Small intestine (tissue), 7 donors: ENCODE data around the gene PGM2. TPM values are rescaled to one million over a fixed set of nuclear protein-coding genes. Genes with fewer than 3 reads are reported as not detected.
A peak's percentile ranks its signal among the peaks of the same experiment; 100 is the strongest.

ENCODE experiments used
- DNase-seq, 2 donors: peaks; one replicate each; pipeline versions ENCODE4 v3.0.0 to v3.0.0-alpha.2; 2013
- FAIRE-seq: peaks from 2 replicates; lab custom pipeline; 2012; peaks lifted over from hg19 to GRCh38; lab: Jason Lieb, UNC
- H3K27ac ChIP-seq, 3 donors: one replicate each; pipeline ENCODE4 v1.5.1; 2013; ENCODE audit warnings: low read length in 2 of 3, mild to moderate bottlenecking in 2 of 3, control low read depth in 1 of 3, inconsistent platforms in 1 of 3, low read depth in 1 of 3, moderate library complexity in 1 of 3
- H3K27me3 ChIP-seq, 3 donors: one replicate each; pipeline ENCODE4 v1.6.1; 2013; ENCODE audit warnings: low read length in 3 of 3, inconsistent platforms in 1 of 3; ENCODE audit not compliant: control insufficient read depth in 3 of 3, insufficient read depth in 3 of 3
- H3K36me3 ChIP-seq, 3 donors: one replicate each; pipeline ENCODE4 v1.6.1; 2013; ENCODE audit warnings: low read length in 3 of 3, inconsistent platforms in 1 of 3, low read depth in 1 of 3, mild to moderate bottlenecking in 1 of 3, moderate library complexity in 1 of 3; ENCODE audit not compliant: control insufficient read depth in 3 of 3, insufficient read depth in 2 of 3
- H3K4me1 ChIP-seq, 3 donors: one replicate each; pipeline ENCODE4 v1.6.1; 2013; ENCODE audit warnings: low read length in 2 of 3, inconsistent platforms in 1 of 3, low read depth in 1 of 3, mild to moderate bottlenecking in 1 of 3, moderate library complexity in 1 of 3; ENCODE audit not compliant: control insufficient read depth in 3 of 3, insufficient read depth in 2 of 3
- H3K4me3 ChIP-seq, 3 donors: one replicate each; pipeline ENCODE4 v1.5.1; 2013; ENCODE audit warnings: low read length in 3 of 3, control low read depth in 1 of 3, inconsistent platforms in 1 of 3, low read depth in 1 of 3, mild to moderate bottlenecking in 1 of 3, moderate library complexity in 1 of 3
- H3K9me3 ChIP-seq, 2 donors: one replicate each; pipeline ENCODE4 v1.6.1; 2013; ENCODE audit warnings: low read depth in 1 of 2, low read length in 1 of 2; ENCODE audit not compliant: control insufficient read depth in 2 of 2, insufficient read depth in 1 of 2
- WGBS, 3 donors: extraction: QIAGEN DNeasy Blood & Tissue Kit; methylation state at CpG; one replicate each; pipeline ENCODE4 v1.1.7; 2013; 5-methylcytosine and 5-hydroxymethylcytosine counted together
- polyA plus RNA-seq, 4 donors: library from polyadenylated mRNA; stranded (reverse) in 3 of 4; unstranded in 1 of 4; fragments of 200-250 nt in 3 of 4; fragments of 120-200 nt in 1 of 4; gene quantifications; one replicate each; pipeline versions ENCODE4 v1.2.1 to v1.2.3, GENCODE V29; 2013
- donor health status: healthy with polysubstance abuse.
- donor health status: control.
- donor health status: control.
- donor health status: Bipolar disorder and iron deficiency.
- donor health status: healthy.

Gene PGM2
- polyA plus RNA-seq, 4 donors: 6.3 to 34.0 (median 11.9) TPM

- Histone ChIP-seq H3K9me3 (no peaks in the 10 kb centered on the region), H3K27me3 (no peaks in the 10 kb centered on the region), H3K36me3 (no peaks in the 10 kb centered on the region), H3K4me3 (no peak overlapping the region), H3K27ac (no peak overlapping the region), H3K4me1 (peaks cover 0 to 7% (median 0%) of the 10 kb centered on the region in 3 donors)
- FAIRE-seq (no peak), DNase-seq (peak; percentile 87 to 90)
- 4 to 47% (median 25%) methylated on average over 4 of the region's 4 CpGs for WGBS, 3 donors
These were observed 24.3 kb upstream of the PGM2 start for GRCh38 chr4:37802068-37802666.

- 23 to 27% (median 25%) methylated on average over 4 of the region's 4 CpGs for WGBS, 3 donors
- H3K36me3 ChIP-seq: no peaks in the 10 kb centered on the region
- no peak overlapping the region for H3K27ac ChIP-seq
- no peaks in the 10 kb centered on the region for H3K27me3 ChIP-seq
- H3K4me3 ChIP-seq: no peak overlapping the region
- H3K9me3 ChIP-seq: no peaks in the 10 kb centered on the region
- FAIRE-seq (no peak), DNase-seq (peak; percentile 50 to 57)
- H3K4me1 ChIP-seq: no peaks in the 10 kb centered on the region
These were observed 23.0 kb upstream of the PGM2 start for GRCh38 chr4:37803348-37803973.

GRCh38 chr4:37805091-37805490 is 21.4 kb upstream of the PGM2 start:
- no peaks in the 10 kb centered on the region for H3K36me3 ChIP-seq
- 86 to 91% (median 88%) methylated on average over 5 of the region's 5 CpGs for WGBS, 3 donors
- peaks cover 0 to under 1% (median 0%) of the 10 kb centered on the region in 3 donors for H3K4me1 ChIP-seq
- DNase-seq (no peak), FAIRE-seq (no peak)
- no peaks in the 10 kb centered on the region for H3K27me3 ChIP-seq
- no peak overlapping the region for H3K27ac ChIP-seq
- no peaks in the 10 kb centered on the region for H3K9me3 ChIP-seq
- H3K4me3 ChIP-seq: no peak overlapping the region

GRCh38 chr4:37812713-37813112 is 13.8 kb upstream of the PGM2 start:
- no peaks in the 10 kb centered on the region for H3K27me3 ChIP-seq
- no peak overlapping the region for H3K4me3 ChIP-seq
- WGBS, 3 donors: 94 to 100% (median 97%) methylated on average over 1 of the region's 1 CpG
- no peaks in the 10 kb centered on the region for H3K36me3 ChIP-seq
- peaks cover 0 to 7% (median 0%) of the 10 kb centered on the region in 3 donors for H3K4me1 ChIP-seq
- no peak overlapping the region for H3K27ac ChIP-seq
- FAIRE-seq (no peak), DNase-seq (no peak)
- H3K9me3 ChIP-seq: no peaks in the 10 kb centered on the region

GRCh38 chr4:37815591-37815990 is 10.9 kb upstream of the PGM2 start:
- Histone ChIP-seq H3K36me3 (no peaks in the 10 kb centered on the region), H3K4me3 (no peak overlapping the region), H3K9me3 (no peaks in the 10 kb centered on the region), H3K27ac (no peak overlapping the region), H3K4me1 (peaks cover 0 to 5% (median 0%) of the 10 kb centered on the region in 3 donors), H3K27me3 (no peaks in the 10 kb centered on the region)
- WGBS, 3 donors: 62 to 85% (median 82%) methylated on average over 3 of the region's 3 CpGs
- DNase-seq (no peak), FAIRE-seq (no peak)

- Histone ChIP-seq H3K4me1 (peaks cover 0 to 4% (median 0%) of the 10 kb centered on the region in 3 donors), H3K36me3 (no peaks in the 10 kb centered on the region), H3K27me3 (no peaks in the 10 kb centered on the region), H3K4me3 (no peak overlapping the region), H3K27ac (no peak overlapping the region), H3K9me3 (no peaks in the 10 kb centered on the region)
- no peak for FAIRE-seq
- 49 to 57% (median 49%) methylated on average over 2 of the region's 2 CpGs for WGBS, 3 donors
- DNase-seq: peak in 1 of 2 donors; percentile 37
These were observed 10.5 kb upstream of the PGM2 start for GRCh38 chr4:37816006-37816405.

GRCh38 chr4:37816719-37817118 is 9.8 kb upstream of the PGM2 start:
- DNase-seq (no peak), FAIRE-seq (no peak)
- H3K4me3 ChIP-seq: no peak overlapping the region
- no peaks in the 10 kb centered on the region for H3K36me3 ChIP-seq
- H3K9me3 ChIP-seq: no peaks in the 10 kb centered on the region
- H3K27me3 ChIP-seq: no peaks in the 10 kb centered on the region
- H3K27ac ChIP-seq: no peak overlapping the region
- no peaks in the 10 kb centered on the region for H3K4me1 ChIP-seq
- WGBS, 3 donors: 75 to 79% (median 76%) methylated on average over 3 of the region's 3 CpGs

GRCh38 chr4:37818752-37819151 is 7.7 kb upstream of the PGM2 start:
- no peaks in the 10 kb centered on the region for H3K4me1 ChIP-seq
- H3K27ac ChIP-seq: no peak overlapping the region
- FAIRE-seq: no peak
- H3K4me3 ChIP-seq: no peak overlapping the region
- no peaks in the 10 kb centered on the region for H3K36me3 ChIP-seq
- WGBS, 3 donors: 86 to 93% (median 86%) methylated on average over 5 of the region's 5 CpGs
- H3K9me3 ChIP-seq: no peaks in the 10 kb centered on the region
- peak in 1 of 2 donors; percentile 21 for DNase-seq
- no peaks in the 10 kb centered on the region for H3K27me3 ChIP-seq
